ENCODE measurements around the gene VGLL1.

The VGLL1 gene

GRCh38 chrX:136529795-136530194 lies 2.2 kb upstream of the VGLL1 start:
- ChIA-PET CTCF (no interaction called here), POLR2A (no interaction called here)
- DNase-seq (ENCODE audit: extremely low spot score), result no peak
- TF ChIP-seq SUZ12 (IDR thresholded peaks at IDR 0.05), result no peak
- no peak for TF ChIP-seq BHLHE40 (IDR thresholded peaks at IDR 0.05; ENCODE audit: borderline replicate concordance)
- TF ChIP-seq TARDBP (IDR thresholded peaks at IDR 0.05), result no peak
- TF ChIP-seq HDGF (IDR thresholded peaks at IDR 0.05; ENCODE audit: borderline replicate concordance), result no peak
- no peak for TF ChIP-seq LEF1 (IDR thresholded peaks at IDR 0.05; ENCODE audit: borderline replicate concordance)
- TF ChIP-seq PKNOX1 (IDR thresholded peaks at IDR 0.05), result no peak
- no peak for TF ChIP-seq SP1 (IDR thresholded peaks at IDR 0.05)
- no peak for TF ChIP-seq FOXK2 (IDR thresholded peaks at IDR 0.05)
- TF ChIP-seq NFRKB (IDR thresholded peaks at IDR 0.05), result no peak
- no peak for TF ChIP-seq CTBP1 (IDR thresholded peaks at IDR 0.05; ENCODE audit: borderline replicate concordance)
- TF ChIP-seq FOXA1 (IDR thresholded peaks at IDR 0.05), result no peak
- TF ChIP-seq L3MBTL2 (conservative IDR thresholded peaks at IDR 0.05), result no peak
- no peak for TF ChIP-seq ELF4 (IDR thresholded peaks at IDR 0.05)
- no peak for TF ChIP-seq ZNF384 (IDR thresholded peaks at IDR 0.05)
- no peak for TF ChIP-seq FOXM1 (IDR thresholded peaks at IDR 0.05; ENCODE audit: borderline replicate concordance)
- no peak for TF ChIP-seq ARNT (IDR thresholded peaks at IDR 0.05)

- POLR2A ChIA-PET, result no interaction called here
Observed at GRCh38 chrX:136534131-136534530, 2.1 kb downstream of the VGLL1 start.

GRCh38 chrX:136538811-136539210 lies 6.8 kb downstream of the VGLL1 start:
- TF ChIP-seq FOXK2 (IDR thresholded peaks at IDR 0.05), result no peak
- no peak for TF ChIP-seq HDGF (IDR thresholded peaks at IDR 0.05; ENCODE audit: borderline replicate concordance)
- TF ChIP-seq ELF4 (IDR thresholded peaks at IDR 0.05), result no peak
- no peak for TF ChIP-seq TARDBP (IDR thresholded peaks at IDR 0.05)

More at GRCh38 chrX:136534131-136534530, 2.1 kb downstream of the VGLL1 start:
- TF ChIP-seq FOXA1 (IDR thresholded peaks at IDR 0.05), result no peak
- no peak for TF ChIP-seq NFRKB (IDR thresholded peaks at IDR 0.05)
- TF ChIP-seq FOXK2 (IDR thresholded peaks at IDR 0.05), result no peak
- no peak for TF ChIP-seq FOXM1 (IDR thresholded peaks at IDR 0.05; ENCODE audit: borderline replicate concordance)
- no peak for TF ChIP-seq L3MBTL2 (conservative IDR thresholded peaks at IDR 0.05)
- TF ChIP-seq LEF1 (IDR thresholded peaks at IDR 0.05; ENCODE audit: borderline replicate concordance), result no peak
- TF ChIP-seq BHLHE40 (IDR thresholded peaks at IDR 0.05; ENCODE audit: borderline replicate concordance), result no peak
- TF ChIP-seq PKNOX1 (IDR thresholded peaks at IDR 0.05), result no peak
- TF ChIP-seq ZNF384 (IDR thresholded peaks at IDR 0.05), result no peak
- no peak for TF ChIP-seq ELF4 (IDR thresholded peaks at IDR 0.05)
- TF ChIP-seq HDGF (IDR thresholded peaks at IDR 0.05; ENCODE audit: borderline replicate concordance), result no peak
- no peak for TF ChIP-seq SUZ12 (IDR thresholded peaks at IDR 0.05)
- TF ChIP-seq ARNT (IDR thresholded peaks at IDR 0.05), result no peak
- no peak for TF ChIP-seq CTBP1 (IDR thresholded peaks at IDR 0.05; ENCODE audit: borderline replicate concordance)
- TF ChIP-seq TARDBP (IDR thresholded peaks at IDR 0.05), result no peak
- TF ChIP-seq SP1 (IDR thresholded peaks at IDR 0.05), result no peak
- DNase-seq (ENCODE audit: extremely low spot score), result no peak
- CTCF ChIA-PET, result no interaction called here

GRCh38 chrX:136540226-136540625 lies 8.2 kb downstream of the VGLL1 start:
- no peak for TF ChIP-seq CTBP1 (IDR thresholded peaks at IDR 0.05; ENCODE audit: borderline replicate concordance)
- TF ChIP-seq TARDBP (IDR thresholded peaks at IDR 0.05), result no peak
- TF ChIP-seq LEF1 (IDR thresholded peaks at IDR 0.05; ENCODE audit: borderline replicate concordance), result no peak
- TF ChIP-seq PKNOX1 (IDR thresholded peaks at IDR 0.05), result no peak
- no peak for TF ChIP-seq SUZ12 (IDR thresholded peaks at IDR 0.05)
- TF ChIP-seq ELF4 (IDR thresholded peaks at IDR 0.05), result no peak
- no peak for TF ChIP-seq FOXM1 (IDR thresholded peaks at IDR 0.05; ENCODE audit: borderline replicate concordance)
- no peak for TF ChIP-seq FOXK2 (IDR thresholded peaks at IDR 0.05)
- no peak for TF ChIP-seq HDGF (IDR thresholded peaks at IDR 0.05; ENCODE audit: borderline replicate concordance)
- TF ChIP-seq SP1 (IDR thresholded peaks at IDR 0.05), result no peak
- TF ChIP-seq FOXA1 (IDR thresholded peaks at IDR 0.05), result no peak
- TF ChIP-seq L3MBTL2 (conservative IDR thresholded peaks at IDR 0.05), result no peak
- CTCF ChIA-PET, result no interaction called here
- POLR2A ChIA-PET, result no interaction called here
- DNase-seq (ENCODE audit: extremely low spot score), result no peak

More at GRCh38 chrX:136538811-136539210, 6.8 kb downstream of the VGLL1 start:
- no peak for DNase-seq (ENCODE audit: extremely low spot score)
- POLR2A ChIA-PET, result interaction anchor here (1.0 kb wide), 1 partner anchor 42 kb away, joined by 3 read pairs; no protein-coding TSS in a partner anchor
- CTCF ChIA-PET, result interaction anchor here (0.9 kb wide), 1 partner anchor 267 kb away, joined by 3 read pairs; no protein-coding TSS in a partner anchor

GRCh38 chrX:136541294-136541693 lies 9.3 kb downstream of the VGLL1 start:
- POLR2A ChIA-PET, result no interaction called here
- DNase-seq (ENCODE audit: extremely low spot score), result peak; percentile 46
- CTCF ChIA-PET, result no interaction called here
- TF ChIP-seq BHLHE40 (IDR thresholded peaks at IDR 0.05; ENCODE audit: borderline replicate concordance) (no peak), L3MBTL2 (conservative IDR thresholded peaks at IDR 0.05) (peak; percentile 51; the same call in 1 of the 2 replicates)

GRCh38 chrX:136542281-136542680 lies 10.3 kb downstream of the VGLL1 start:
- ChIA-PET POLR2A (no interaction called here), CTCF (no interaction called here)
- no peak for TF ChIP-seq SUZ12 (IDR thresholded peaks at IDR 0.05)
- TF ChIP-seq L3MBTL2 (conservative IDR thresholded peaks at IDR 0.05), result no peak
- no peak for DNase-seq (ENCODE audit: extremely low spot score)

- CTCF ChIA-PET, result no interaction called here
- POLR2A ChIA-PET, result no interaction called here
- TF ChIP-seq L3MBTL2 (conservative IDR thresholded peaks at IDR 0.05) (no peak), TARDBP (IDR thresholded peaks at IDR 0.05) (no peak), PKNOX1 (IDR thresholded peaks at IDR 0.05) (no peak), SP1 (IDR thresholded peaks at IDR 0.05) (no peak), NFRKB (IDR thresholded peaks at IDR 0.05) (no peak), BHLHE40 (IDR thresholded peaks at IDR 0.05; ENCODE audit: borderline replicate concordance) (no peak), SUZ12 (IDR thresholded peaks at IDR 0.05) (no peak), FOXA1 (IDR thresholded peaks at IDR 0.05) (no peak), HDGF (IDR thresholded peaks at IDR 0.05; ENCODE audit: borderline replicate concordance) (no peak), CTBP1 (IDR thresholded peaks at IDR 0.05; ENCODE audit: borderline replicate concordance) (no peak), LEF1 (IDR thresholded peaks at IDR 0.05; ENCODE audit: borderline replicate concordance) (no peak), FOXK2 (IDR thresholded peaks at IDR 0.05) (no peak)
- DNase-seq (ENCODE audit: extremely low spot score), result no peak
Observed at GRCh38 chrX:136546371-136546781, 14.4 kb downstream of the VGLL1 start.
